ENCODE measurements around the gene CLK4. TPM values are rescaled to one million over a fixed set of nuclear protein-coding genes. Genes with fewer than 3 reads are reported as not detected.
"Not testable (repeated sequence)": the region's sequence is repeated elsewhere in the genome, so short reads cannot be mapped to it uniquely, and the experiment has no call there.

The CLK4 gene
- total and polyA plus RNA-seq, 8 donors = 5.7 to 88.3 (median 38.5) TPM

DNA sequence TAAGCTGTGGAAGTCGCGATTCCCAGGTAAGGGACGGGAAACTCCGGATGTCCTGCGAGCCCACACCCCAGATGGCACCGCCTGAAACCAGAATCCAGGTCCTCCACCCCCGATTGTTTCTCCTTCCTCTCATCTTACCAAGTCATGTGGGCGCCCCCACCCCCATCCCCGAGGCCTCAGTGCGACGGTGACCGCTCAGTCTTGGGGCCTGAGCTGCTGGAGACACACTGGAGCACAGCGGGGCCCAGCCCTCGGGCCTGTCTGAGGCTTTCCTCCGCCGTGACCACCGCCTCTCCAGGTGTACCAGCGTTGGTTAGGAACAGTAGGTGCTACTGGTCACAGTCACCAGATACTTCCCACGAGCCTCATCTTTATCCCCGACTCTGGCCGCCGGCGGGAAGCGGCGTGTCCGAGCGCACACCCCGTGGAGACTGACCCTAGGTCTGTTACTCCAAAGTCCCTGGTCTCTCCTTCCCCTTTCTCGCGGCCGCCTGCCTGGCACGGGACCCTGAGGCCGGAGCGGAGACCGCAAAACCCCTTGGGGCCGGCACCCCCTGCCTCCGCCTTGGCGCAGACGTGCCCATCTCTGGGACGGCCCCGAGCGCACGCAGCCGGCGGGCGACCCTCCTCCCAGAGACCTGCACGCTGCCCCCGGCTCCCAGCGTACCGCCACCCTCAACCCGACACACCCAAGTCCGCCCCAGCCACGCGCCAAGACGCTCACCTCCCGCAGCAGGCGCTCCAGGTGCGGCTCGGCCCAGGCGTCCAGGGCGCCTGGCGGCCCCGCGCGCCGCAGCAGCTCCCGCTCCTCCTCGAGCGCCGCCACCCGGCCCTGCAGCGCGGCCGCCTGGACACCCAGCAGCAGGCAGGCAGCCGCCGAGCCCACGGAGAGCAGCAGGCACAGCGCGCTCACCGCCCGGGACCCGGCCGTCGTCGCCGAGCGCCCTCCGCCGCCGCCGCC lies 37.4 kb downstream of the CLK4 start:
- intact Hi-C loops (cut with DNase I; ENCODE audit: low total_unique reads) = loop anchor here (10.0 kb wide), 1 partner anchor 315 kb away; no protein-coding TSS in a partner anchor
- peak overlapping the region in 1 of 5 donors; percentile 54 for H3K27ac ChIP-seq
- peaks cover 0 to 75% (median 22%) of the 10 kb centered on the region in 3 donors for H3K27me3 ChIP-seq
- peaks cover 0 to 5% (median 0%) of the 10 kb centered on the region in 4 donors for H3K9me3 ChIP-seq
- DNase-seq = peak in 1 of 2 donors; percentile 83
- H3K36me3 ChIP-seq = peaks cover 0 to 7% (median 3%) of the 10 kb centered on the region in 4 donors
- TF ChIP-seq POLR2AphosphoS5 (IDR thresholded peaks at IDR 0.05) (no peak), EP300 (IDR thresholded peaks at IDR 0.05) (no peak), POLR2A (IDR thresholded peaks at IDR 0.05) (no peak)
- TF ChIP-seq, protein P1, sequence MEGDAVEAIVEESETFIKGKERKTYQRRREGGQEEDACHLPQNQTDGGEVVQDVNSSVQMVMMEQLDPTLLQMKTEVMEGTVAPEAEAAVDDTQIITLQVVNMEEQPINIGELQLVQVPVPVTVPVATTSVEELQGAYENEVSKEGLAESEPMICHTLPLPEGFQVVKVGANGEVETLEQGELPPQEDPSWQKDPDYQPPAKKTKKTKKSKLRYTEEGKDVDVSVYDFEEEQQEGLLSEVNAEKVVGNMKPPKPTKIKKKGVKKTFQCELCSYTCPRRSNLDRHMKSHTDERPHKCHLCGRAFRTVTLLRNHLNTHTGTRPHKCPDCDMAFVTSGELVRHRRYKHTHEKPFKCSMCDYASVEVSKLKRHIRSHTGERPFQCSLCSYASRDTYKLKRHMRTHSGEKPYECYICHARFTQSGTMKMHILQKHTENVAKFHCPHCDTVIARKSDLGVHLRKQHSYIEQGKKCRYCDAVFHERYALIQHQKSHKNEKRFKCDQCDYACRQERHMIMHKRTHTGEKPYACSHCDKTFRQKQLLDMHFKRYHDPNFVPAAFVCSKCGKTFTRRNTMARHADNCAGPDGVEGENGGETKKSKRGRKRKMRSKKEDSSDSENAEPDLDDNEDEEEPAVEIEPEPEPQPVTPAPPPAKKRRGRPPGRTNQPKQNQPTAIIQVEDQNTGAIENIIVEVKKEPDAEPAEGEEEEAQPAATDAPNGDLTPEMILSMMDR (IDR thresholded peaks at IDR 0.05) = no peak
- WGBS, 5 donors = 10 to 26% (median 15%) methylated on average over 54 to 91 of the region's 91 CpGs
- H3K4me3 ChIP-seq = peak overlapping the region; percentile 50 to 68 (median 58)
- peaks cover 16 to 41% (median 23%) of the 10 kb centered on the region in 4 donors for H3K4me1 ChIP-seq

DNA sequence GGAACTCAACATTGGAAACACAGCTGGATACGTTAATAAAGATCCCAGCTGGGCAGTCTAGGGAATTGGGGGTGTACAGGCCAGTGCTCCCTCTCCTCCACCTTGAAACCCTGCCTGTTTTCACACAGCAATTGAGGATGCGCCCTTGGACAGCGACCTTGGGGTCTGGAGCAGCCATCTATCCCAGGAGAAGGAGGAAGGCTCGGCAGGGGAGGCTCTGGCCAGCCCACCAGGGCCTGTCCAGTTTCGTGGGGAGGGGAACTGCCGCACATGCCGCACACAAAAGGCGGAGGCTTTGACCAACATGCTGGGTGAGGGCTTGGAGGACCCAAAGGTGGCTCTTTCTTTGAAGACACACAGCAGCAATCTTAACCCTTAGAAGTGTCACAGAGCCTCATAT lies 38.1 kb downstream of the CLK4 start:
- H3K36me3 ChIP-seq = peaks cover 0 to under 1% (median 0%) of the 10 kb centered on the region in 4 donors
- intact Hi-C loops (cut with DNase I; ENCODE audit: low total_unique reads) = loop anchor here (10.0 kb wide), 1 partner anchor 314 kb away; no protein-coding TSS in a partner anchor
- H3K4me3 ChIP-seq = peak overlapping the region in 1 of 4 donors; percentile 66
- no peak overlapping the region for H3K27ac ChIP-seq
- TF ChIP-seq EP300 (IDR thresholded peaks at IDR 0.05) = no peak
- TF ChIP-seq, protein P1 (IDR thresholded peaks at IDR 0.05) = no peak
- TF ChIP-seq POLR2A (IDR thresholded peaks at IDR 0.05) = no peak
- TF ChIP-seq POLR2AphosphoS5 (IDR thresholded peaks at IDR 0.05) = no peak
- H3K4me1 ChIP-seq = peaks cover 16 to 41% (median 23%) of the 10 kb centered on the region in 4 donors
- no peak for DNase-seq
- 65 to 82% (median 72%) methylated on average over 8 of the region's 8 CpGs for WGBS, 5 donors
- peaks cover 0 to 75% (median 22%) of the 10 kb centered on the region in 3 donors for H3K27me3 ChIP-seq
- no peaks in the 10 kb centered on the region for H3K9me3 ChIP-seq

DNA sequence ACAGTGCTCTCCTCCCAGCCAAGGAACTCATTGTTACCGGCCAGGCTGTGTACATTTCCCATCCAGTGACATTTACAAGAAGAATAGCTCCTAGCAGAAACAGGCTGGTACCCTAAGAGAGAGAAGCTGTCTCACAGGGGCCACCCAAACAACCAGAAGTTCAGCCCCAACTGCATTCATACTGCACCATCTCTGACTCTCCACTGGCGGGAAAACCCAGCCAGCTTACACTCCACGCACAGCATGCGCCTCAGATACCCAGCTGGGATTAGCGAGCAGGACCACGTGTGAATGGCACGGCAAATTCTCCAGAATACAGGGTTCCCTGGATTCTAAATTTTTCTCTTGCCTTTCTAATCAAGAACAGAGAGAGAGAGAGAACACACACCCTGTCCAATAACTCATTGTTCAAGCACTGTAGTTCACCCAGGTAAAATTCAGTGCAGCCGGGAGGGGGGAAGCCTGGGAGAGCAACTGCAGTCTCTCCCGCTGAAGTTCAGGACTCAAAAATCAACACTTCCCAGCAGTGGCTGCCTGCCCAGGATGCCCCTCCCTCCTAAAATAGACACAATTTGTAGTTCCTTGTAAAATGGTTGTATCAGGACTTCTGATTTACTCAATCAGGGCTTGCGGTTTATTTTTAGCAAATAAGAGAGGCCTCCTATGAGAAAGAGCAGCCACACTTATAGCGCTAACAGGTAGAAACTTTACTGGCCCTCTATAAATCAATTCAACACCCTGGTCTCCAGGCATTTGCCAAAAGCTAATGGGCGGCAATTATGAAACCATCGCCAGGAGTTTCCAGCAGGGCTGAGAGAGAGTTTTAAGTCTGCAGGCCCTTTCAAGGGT lies 38.9 kb downstream of the CLK4 start:
- Histone ChIP-seq H3K27me3 (peaks cover 0 to 75% (median 22%) of the 10 kb centered on the region in 3 donors), H3K4me3 (no peak overlapping the region), H3K36me3 (no peaks in the 10 kb centered on the region), H3K4me1 (peaks cover 16 to 41% (median 23%) of the 10 kb centered on the region in 4 donors), H3K9me3 (no peaks in the 10 kb centered on the region), H3K27ac (no peak overlapping the region)
- 25 to 41% (median 31%) methylated on average over 13 of the region's 13 CpGs for WGBS, 5 donors
- no peak for TF ChIP-seq EP300 (IDR thresholded peaks at IDR 0.05)
- TF ChIP-seq POLR2AphosphoS5 (IDR thresholded peaks at IDR 0.05) = no peak
- TF ChIP-seq, protein P1 (IDR thresholded peaks at IDR 0.05) = no peak
- no peak for TF ChIP-seq POLR2A (IDR thresholded peaks at IDR 0.05)
- DNase-seq = peak in 1 of 2 donors; percentile 40
- intact Hi-C loops (cut with DNase I; ENCODE audit: low total_unique reads) = loop anchor here (10.0 kb wide), 1 partner anchor 313 kb away; no protein-coding TSS in a partner anchor

DNA sequence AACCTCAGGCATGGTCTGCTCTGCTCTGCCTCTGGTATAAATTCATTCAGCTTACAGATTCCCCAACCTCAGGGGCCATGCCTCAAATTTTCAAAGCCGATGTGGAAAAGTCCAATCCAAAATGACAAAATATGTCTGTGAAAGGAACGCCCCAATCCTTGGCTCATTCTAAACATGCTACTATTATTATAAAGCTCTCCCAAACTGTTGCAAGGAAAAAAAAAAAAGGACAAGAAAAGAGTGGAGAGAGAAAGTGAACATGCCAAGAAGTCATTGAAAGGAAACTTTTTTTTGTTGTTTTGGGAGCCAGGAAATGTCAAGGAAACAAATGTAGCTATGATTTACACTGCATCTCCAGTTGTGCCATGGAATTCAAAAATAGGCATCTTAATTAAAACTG lies 40.5 kb downstream of the CLK4 start:
- no peak for DNase-seq
- Histone ChIP-seq H3K9me3 (no peaks in the 10 kb centered on the region), H3K27ac (no peak overlapping the region), H3K36me3 (no peaks in the 10 kb centered on the region), H3K27me3 (peaks cover 0 to 65% (median 26%) of the 10 kb centered on the region in 3 donors), H3K4me1 (peaks cover 16 to 39% (median 23%) of the 10 kb centered on the region in 4 donors), H3K4me3 (no peak overlapping the region)
- intact Hi-C loops (cut with DNase I; ENCODE audit: low total_unique reads) = loop anchor here (10.0 kb wide), 1 partner anchor 312 kb away; no protein-coding TSS in a partner anchor
- TF ChIP-seq POLR2AphosphoS5 (IDR thresholded peaks at IDR 0.05) (no peak), EP300 (IDR thresholded peaks at IDR 0.05) (no peak), POLR2A (IDR thresholded peaks at IDR 0.05) (no peak)
- TF ChIP-seq, protein P1 (IDR thresholded peaks at IDR 0.05) = no peak
- WGBS, 5 donors = 57 to 83% (median 67%) methylated on average over 2 of the region's 2 CpGs

DNA sequence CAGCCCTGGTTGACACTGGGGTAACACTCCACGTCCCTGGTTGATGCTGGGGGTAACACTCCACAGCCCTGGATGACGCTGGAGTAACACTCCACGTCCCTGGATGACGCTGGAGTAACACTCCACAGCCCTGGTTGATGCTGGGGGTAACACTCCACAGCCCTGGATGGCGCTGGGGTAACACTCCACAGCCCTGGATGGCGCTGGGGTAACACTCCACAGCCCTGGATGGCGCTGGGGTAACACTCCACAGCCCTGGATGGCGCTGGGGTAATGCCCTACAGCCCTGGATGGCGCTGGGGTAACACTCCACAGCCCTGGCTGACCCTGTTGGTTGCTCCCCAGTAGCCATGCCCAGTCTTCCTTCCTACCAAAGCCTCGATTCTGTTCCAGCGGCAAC lies 41.4 kb downstream of the CLK4 start:
- 78 to 87% (median 81%) methylated on average over 10 to 11 of the region's 11 CpGs for WGBS, 5 donors
- not testable (repeated sequence) for H3K4me3 ChIP-seq, H3K9me3 ChIP-seq, H3K36me3 ChIP-seq, H3K27ac ChIP-seq
- intact Hi-C loops (cut with DNase I; ENCODE audit: low total_unique reads) = loop anchor here (10.0 kb wide), 1 partner anchor 311 kb away; no protein-coding TSS in a partner anchor
- H3K27me3 ChIP-seq = peaks cover 0 to 56% (median 20%) of the 10 kb centered on the region in 3 donors
- peaks cover 12 to 29% (median 19%) of the 10 kb centered on the region in 4 donors for H3K4me1 ChIP-seq
- DNase-seq = peak in 1 of 2 donors; percentile 51
